ENCODE data around the gene BHLHA15. TPM values are rescaled to one million over a fixed set of nuclear protein-coding genes. Genes with fewer than 3 reads are reported as not detected.
A peak's percentile ranks its signal among the peaks of the same experiment; 100 is the strongest.
"Not testable (repeated sequence)": the region's sequence is repeated elsewhere in the genome, so short reads cannot be mapped to it uniquely, and the experiment has no call there.

The BHLHA15 gene
- total RNA-seq, 2 experiments from 2014 or later, result not detected

GRCh38 chr7:98216941-98217622, 5.8 kb downstream of the BHLHA15 start:
- Histone ChIP-seq H3K9me3 (ENCODE audit: control insufficient read depth in 1 of 2, insufficient read depth in 1 of 2, low read length in 2 of 2) (no peaks in the 10 kb centered on the region), H3K36me3 (ENCODE audit: insufficient read depth, low read length) (peaks cover 32% of the 10 kb centered on the region), H3K4me1 (ENCODE audit: insufficient read depth, low read length) (peaks cover under 1% of the 10 kb centered on the region), H3K27me3 (ENCODE audit: control insufficient read depth in 1 of 2, insufficient read depth in 2 of 2, low read length in 2 of 2) (no peaks in the 10 kb centered on the region), H3K27ac (ENCODE audit: low read depth in 1 of 2, low read length in 2 of 2) (no peak overlapping the region), H3K4me3 (ENCODE audit: low read length) (no peak overlapping the region)
- no peak overlapping the region for H3K27ac Mint-ChIP-seq
- ATAC-seq (ENCODE audit: poor library complexity) (no peak), DNase-seq (no peak)
- peaks cover 15% of the 10 kb centered on the region for H3K4me1 Mint-ChIP-seq (ENCODE audit: low read depth)
- peaks cover 37% of the 10 kb centered on the region for H3K36me3 Mint-ChIP-seq (ENCODE audit: low read depth)
- POLR2A ChIA-PET, result interaction anchor here (1.4 kb wide), 1 partner anchor 34 kb away, joined by 4 read pairs; no protein-coding TSS in a partner anchor
- H3K4me3 Mint-ChIP-seq, result no peak overlapping the region
- H3K27me3 Mint-ChIP-seq, result no peaks in the 10 kb centered on the region
- intact Hi-C loops (cut with DNase I, micrococcal nuclease), result no loop called here
- CTCF ChIA-PET, result no interaction called here
- H3K9me3 Mint-ChIP-seq, result no peaks in the 10 kb centered on the region
- TF ChIP-seq, protein P1, sequence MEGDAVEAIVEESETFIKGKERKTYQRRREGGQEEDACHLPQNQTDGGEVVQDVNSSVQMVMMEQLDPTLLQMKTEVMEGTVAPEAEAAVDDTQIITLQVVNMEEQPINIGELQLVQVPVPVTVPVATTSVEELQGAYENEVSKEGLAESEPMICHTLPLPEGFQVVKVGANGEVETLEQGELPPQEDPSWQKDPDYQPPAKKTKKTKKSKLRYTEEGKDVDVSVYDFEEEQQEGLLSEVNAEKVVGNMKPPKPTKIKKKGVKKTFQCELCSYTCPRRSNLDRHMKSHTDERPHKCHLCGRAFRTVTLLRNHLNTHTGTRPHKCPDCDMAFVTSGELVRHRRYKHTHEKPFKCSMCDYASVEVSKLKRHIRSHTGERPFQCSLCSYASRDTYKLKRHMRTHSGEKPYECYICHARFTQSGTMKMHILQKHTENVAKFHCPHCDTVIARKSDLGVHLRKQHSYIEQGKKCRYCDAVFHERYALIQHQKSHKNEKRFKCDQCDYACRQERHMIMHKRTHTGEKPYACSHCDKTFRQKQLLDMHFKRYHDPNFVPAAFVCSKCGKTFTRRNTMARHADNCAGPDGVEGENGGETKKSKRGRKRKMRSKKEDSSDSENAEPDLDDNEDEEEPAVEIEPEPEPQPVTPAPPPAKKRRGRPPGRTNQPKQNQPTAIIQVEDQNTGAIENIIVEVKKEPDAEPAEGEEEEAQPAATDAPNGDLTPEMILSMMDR (IDR thresholded peaks at IDR 0.05), result no peak

GRCh38 chr7:98217623-98218582, 6.7 kb downstream of the BHLHA15 start:
- ChIA-PET POLR2A (interaction anchor here (1.1 kb wide), 1 partner anchor 34 kb away, joined by 3 read pairs; no protein-coding TSS in a partner anchor), CTCF (no interaction called here)
- Histone ChIP-seq H3K4me1 (ENCODE audit: insufficient read depth, low read length) (no peaks in the 10 kb centered on the region), H3K9me3 (ENCODE audit: control insufficient read depth in 1 of 2, insufficient read depth in 1 of 2, low read length in 2 of 2) (no peaks in the 10 kb centered on the region), H3K27ac (ENCODE audit: low read depth in 1 of 2, low read length in 2 of 2) (peak overlapping the region in 1 of 2 donors; percentile 21), H3K36me3 (ENCODE audit: insufficient read depth, low read length) (peaks cover 40% of the 10 kb centered on the region), H3K4me3 (ENCODE audit: low read length) (no peak overlapping the region), H3K27me3 (ENCODE audit: control insufficient read depth in 1 of 2, insufficient read depth in 2 of 2, low read length in 2 of 2) (no peaks in the 10 kb centered on the region)
- Mint-ChIP-seq H3K4me1 (ENCODE audit: low read depth) (peaks cover 15% of the 10 kb centered on the region), H3K27ac (peak overlapping the region; percentile 67), H3K36me3 (ENCODE audit: low read depth) (peaks cover 37% of the 10 kb centered on the region), H3K27me3 (no peaks in the 10 kb centered on the region), H3K4me3 (no peak overlapping the region), H3K9me3 (no peaks in the 10 kb centered on the region)
- no peak for ATAC-seq (ENCODE audit: poor library complexity)
- intact Hi-C loops (cut with DNase I, micrococcal nuclease), result no loop called here
- DNase-seq, result no peak
- TF ChIP-seq, protein P1 (IDR thresholded peaks at IDR 0.05), result no peak

DNA sequence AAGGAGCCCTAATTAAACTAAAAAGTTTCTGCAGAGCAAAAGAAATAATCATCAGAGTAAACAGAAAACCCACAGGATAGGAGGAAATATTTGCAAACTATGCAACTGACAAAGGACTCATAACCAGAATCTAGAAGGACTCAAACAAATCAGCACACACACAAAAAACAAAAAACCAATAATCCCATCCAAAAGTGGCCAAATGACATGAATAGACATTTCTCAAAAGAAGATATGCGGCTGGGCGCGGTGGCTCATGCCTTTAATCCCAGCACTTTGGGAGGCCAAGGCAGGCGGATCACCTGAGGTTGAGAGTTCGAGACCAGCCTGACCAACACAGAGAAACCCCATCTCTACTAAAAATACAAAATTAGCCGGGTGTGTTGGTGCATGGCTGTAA, 8.1 kb downstream of the BHLHA15 start:
- H3K36me3 Mint-ChIP-seq (ENCODE audit: low read depth), result peaks cover 41% of the 10 kb centered on the region
- CTCF ChIA-PET; ATAC-seq (ENCODE audit: poor library complexity): not testable (repeated sequence)

More for the DNA sequence above, 8.1 kb downstream of the BHLHA15 start:
- H3K4me3 ChIP-seq (ENCODE audit: low read length); DNase-seq; H3K9me3 Mint-ChIP-seq; H3K4me1 ChIP-seq (ENCODE audit: insufficient read depth, low read length); POLR2A ChIA-PET; H3K27me3 Mint-ChIP-seq; H3K9me3 ChIP-seq (ENCODE audit: control insufficient read depth in 1 of 2, insufficient read depth in 1 of 2, low read length in 2 of 2); H3K27me3 ChIP-seq (ENCODE audit: control insufficient read depth in 1 of 2, insufficient read depth in 2 of 2, low read length in 2 of 2); H3K27ac ChIP-seq (ENCODE audit: low read depth in 1 of 2, low read length in 2 of 2); intact Hi-C loops (cut with DNase I, micrococcal nuclease); H3K4me3 Mint-ChIP-seq: not testable (repeated sequence)
- H3K36me3 ChIP-seq (ENCODE audit: insufficient read depth, low read length), result peaks cover 46% of the 10 kb centered on the region
- H3K27ac Mint-ChIP-seq, result peak overlapping the region; percentile 67
- H3K4me1 Mint-ChIP-seq (ENCODE audit: low read depth), result peaks cover 15% of the 10 kb centered on the region
